ENCODE measurements around the gene ZNF407.

ZNF407 gene

DNA sequence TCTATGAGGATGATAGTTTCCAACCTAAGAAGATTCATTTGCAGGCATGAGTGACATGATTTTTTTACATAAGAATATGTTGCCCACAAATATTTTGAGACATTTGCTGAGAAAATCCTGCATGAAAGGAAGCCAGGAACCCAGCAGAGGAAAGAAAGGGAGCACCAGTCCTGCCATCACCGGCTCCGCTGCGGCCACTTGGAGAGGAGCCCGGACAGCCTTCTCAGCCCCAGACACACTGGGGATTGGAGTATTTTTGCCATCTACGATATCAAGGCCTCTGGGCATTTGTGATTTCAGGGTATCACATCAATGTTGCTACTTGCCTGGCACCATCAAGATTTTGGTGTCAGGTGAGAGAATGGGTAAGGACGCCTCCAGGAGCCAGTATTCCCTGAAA, 383.0 kb downstream of the ZNF407 start:
- DNase-seq: no peak

DNA sequence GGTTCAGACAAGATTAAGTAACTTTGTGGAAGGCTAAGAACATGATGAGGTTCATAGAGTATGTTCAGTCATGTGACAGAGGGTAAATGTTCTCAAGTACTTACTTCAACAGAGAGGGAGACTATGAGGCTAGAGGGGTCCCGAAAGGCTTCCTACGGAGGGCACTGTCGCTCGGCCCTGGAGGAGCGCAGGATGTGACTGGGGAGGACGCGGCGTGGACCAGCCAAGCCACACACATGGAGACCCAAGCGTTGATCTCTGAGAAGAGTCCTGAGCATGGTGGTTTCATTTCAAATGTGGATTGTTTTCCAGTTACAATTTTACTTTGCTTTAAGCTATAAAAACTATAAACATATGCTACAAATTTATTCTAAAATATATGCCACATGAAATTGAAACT, 383.8 kb downstream of the ZNF407 start:
- no peak for DNase-seq

DNA sequence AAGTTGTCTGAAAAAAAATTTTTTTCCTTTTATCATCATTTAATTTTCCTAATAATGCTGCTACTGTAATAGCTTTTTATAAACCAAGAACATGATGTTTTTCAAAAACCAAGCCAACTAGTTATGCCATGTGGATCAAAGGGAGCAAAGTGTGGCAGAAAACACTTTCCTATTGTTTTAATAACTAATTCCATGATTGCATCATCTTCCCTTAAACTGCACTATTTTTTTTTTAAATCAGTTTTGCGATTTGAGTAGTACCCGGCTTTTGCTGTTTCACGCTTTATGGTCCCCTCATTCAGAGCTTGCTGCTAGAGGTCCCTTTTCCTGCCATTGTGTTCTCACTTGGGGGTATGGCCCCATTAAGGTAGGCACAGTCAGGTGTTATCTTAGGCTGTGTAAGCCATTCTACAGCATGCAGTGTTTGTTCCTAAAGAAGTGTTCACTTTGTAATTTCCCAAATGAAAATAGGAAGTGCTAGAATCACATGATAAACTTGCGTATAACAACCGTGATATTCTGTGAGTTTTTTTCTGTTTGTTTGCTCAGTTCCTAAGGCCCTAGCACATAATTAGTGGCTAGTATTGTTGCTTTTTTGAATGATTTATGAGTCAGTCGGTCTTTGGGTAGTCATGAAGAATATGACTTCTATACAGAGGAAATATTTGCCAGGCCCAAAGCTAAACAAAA, 385.4 kb downstream of the ZNF407 start:
- no peak for DNase-seq

DNA sequence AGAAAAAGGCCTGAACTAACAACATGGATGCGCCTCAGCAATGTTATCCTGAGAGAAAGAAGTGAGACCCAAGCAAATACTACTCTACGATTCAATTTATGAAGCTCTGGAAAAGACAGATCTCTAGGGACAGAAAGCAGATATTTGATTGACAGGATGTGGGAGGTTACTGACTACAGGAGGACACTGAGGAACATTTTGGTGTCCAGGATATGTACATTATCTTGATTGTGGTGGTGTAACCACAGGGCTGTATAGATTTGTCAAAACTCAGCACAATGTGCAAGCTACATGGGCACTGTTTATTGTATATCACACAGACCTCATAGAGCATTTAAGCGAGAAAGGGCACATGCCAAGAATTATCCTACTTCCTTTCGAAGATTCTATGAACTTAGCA, 391.5 kb downstream of the ZNF407 start:
- peak; percentile 14 for DNase-seq

DNA sequence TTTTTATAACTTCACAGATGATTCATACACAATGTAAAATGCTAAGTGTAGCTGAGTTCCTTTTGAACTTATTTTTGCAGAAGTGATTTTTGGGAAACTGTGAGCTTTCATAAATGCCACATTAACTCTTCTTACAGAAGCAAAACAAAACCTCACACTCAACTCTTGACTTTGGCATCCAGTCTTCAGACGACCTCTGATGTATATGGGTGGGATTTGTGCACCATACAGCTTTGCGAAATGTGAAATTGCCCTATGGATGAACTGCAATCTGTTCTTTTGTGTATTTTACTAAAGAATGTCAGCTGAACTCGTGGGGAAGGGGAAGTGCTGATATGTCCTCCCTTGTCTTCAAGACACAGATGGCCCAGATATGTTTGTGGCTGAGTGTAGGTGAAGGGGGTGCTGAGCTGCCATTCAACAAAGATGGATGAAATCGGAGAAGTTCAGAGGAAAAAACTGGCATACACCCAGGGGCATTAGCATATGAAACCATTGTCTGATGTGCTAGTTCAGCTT, 393.0 kb downstream of the ZNF407 start:
- peak; percentile 73 for DNase-seq

DNA sequence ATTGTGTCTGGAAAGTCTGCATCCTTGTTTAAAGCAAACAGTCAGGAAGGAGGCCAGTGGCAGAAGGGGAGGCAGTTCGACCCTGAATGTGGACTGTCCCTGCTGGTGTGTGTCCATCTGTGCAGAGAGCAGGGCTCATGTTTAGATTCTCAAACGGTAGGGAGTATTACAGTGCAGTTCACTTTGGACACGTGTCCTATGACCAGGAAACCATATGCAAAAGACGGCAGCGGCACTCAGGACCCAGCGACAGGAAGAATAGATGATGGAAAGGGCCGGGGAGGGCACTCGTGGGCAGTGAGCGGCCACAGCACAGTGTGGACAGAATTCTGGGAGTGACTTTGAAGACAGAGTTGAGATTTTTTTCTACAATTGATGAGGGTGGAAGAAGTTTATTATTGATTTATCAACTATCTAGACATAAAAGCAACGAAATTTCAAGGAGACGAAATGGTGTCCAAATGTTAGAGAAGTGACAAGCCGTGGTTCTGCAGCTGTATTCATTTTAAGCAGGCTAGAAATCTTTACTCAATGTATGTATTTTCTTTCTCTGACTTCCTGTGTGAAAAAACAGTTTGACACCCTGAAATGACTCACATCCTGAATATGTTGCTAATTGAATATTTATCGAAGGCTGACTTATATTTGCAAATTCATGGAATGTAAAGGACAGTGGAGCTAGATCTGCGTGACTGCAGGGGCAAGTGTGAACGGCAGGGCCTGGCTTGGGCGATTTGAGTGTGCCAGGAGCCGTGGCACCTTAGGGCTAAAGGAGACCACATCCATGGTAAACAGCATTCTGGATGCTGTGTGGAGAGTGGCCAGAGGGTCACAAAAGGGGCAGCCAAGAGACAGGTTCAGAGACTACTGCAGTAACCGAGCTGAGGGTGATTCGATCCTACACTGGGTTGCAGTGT, 397.1 kb downstream of the ZNF407 start:
- DNase-seq: no peak

DNA sequence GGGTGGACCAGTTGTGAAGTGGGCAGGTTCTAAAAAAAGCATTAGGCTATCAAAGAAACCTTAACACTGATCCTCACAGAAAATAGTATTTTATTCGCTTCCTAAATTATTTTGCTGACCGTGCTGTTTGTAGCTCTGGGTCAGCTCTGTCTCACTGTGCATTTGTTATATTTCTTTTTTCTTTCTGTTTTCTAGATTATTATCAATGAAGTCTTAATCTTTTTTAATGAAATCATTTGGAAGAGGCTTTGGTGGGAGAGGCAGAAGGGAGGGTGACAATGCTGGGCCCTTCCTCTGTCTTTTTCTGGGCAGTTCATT, 397.7 kb downstream of the ZNF407 start:
- no peak for DNase-seq

DNA sequence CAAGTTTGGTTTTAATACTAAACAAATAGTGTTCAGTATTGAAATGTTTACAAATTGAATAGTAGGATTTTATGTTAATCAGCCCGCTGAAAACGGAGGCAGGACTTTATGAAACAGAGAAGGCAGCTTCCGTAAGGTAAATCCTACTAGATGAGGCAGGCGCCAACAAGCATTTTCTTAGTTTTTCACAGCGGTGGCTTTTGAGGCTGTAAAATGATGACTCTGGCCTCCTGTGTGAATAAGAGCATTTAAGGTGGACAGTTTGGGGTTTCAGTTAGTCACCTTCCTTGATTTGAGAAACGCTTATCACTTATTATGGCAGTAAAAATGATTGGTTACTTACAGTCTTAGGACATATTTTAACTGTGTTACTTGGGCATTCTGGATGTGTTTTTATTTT, 398.4 kb downstream of the ZNF407 start:
- no peak for DNase-seq

DNA sequence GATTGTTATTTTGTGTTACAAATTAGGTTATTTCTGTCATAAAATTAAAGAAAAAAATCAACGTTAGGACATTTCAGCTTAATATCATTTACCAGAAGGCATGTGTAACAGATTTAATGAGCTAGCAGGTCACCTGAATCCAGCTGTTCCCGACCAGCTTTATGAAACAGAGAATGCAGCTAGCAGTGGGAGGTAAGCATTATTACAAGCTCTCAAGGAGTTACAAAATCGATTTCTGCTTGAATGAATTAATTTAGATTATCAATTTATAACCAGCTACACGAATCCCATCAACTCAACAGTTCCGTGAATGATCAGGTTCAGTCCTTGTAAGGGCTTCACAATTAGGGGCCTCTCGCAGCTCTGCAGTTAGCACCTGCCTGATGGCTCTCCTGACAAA, 399.3 kb downstream of the ZNF407 start:
- DNase-seq: no peak

DNA sequence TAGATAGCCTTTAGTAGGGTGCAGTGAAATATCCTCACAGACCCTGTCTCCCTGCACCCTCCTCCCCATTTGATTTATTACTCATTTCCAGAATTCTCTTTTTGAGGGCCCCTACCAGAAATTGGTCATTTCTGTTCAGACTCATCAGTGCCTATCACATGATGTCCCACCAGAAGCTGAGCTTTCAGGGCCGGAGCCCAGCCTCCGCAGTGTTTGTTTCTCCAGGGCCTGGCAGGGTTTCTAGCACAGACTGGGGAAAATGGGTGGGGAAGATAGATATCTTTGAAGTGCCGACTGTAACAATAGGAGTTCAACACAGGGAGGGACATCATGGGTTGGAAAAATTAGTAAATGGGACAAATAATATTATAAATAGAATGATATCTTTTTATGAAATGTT, 403.2 kb downstream of the ZNF407 start:
- no peak for DNase-seq

DNA sequence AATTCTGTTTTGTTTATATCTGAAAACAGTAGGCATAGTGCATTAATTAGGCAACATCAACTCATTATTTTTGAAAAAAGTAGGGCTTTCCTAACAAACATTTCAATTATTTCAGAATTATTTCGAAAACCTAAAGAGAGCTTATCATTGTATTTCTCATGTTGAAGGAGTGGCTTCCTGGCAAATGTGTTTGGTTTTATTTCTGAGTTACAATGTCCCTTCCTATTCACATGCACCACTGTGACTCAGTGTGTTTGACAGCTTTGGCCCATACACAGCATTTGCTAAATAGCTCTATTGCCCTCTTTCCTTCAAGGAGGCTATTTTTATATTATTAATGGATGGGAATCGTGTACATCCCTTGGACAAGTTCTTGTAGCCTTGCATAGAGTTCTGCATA, 405.4 kb downstream of the ZNF407 start:
- no peak for DNase-seq

DNA sequence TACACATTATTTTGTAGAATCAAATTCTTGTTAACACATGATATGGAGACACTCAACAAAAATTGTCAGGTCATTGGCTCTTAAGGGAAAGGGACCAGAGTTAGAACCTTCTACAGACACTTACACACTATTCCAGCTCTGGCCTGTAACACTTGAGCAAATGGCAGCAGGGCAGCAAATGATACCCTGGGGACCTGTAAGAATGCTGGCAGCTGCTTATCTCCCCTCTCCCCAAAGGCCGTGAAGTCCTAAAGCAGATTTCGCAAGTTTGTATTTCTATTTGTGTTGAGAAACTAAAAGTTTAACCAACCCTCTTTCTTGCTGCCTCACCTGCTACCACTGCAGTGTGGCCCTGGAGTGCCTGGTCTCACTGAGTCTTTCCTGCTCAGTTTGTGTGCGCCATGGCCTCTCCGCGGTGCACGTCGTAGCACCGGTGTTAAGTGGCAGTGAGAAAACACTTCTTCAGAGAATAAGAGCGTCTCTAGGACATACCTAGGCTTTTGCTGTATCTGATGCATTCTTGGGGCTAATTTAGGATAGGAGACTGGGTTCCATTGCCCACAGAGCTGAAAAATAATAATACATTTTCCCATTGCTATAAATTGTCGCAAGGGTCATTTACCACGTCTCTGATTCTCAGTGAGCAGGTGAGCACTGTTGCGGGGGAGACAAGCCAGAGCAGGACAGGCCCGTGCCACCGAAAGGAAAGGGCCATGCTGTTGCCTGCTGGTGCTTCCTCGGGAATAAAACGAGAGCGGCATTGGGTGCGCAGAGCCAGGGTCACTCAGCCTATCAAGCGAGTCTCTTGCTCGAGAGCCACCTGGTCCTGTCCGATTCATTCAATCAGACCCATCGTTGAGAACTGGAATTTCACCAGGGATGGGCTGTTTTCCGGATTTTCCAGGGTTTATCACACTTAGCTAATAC, 406.4 kb downstream of the ZNF407 start:
- peak; percentile 3 for DNase-seq

DNA sequence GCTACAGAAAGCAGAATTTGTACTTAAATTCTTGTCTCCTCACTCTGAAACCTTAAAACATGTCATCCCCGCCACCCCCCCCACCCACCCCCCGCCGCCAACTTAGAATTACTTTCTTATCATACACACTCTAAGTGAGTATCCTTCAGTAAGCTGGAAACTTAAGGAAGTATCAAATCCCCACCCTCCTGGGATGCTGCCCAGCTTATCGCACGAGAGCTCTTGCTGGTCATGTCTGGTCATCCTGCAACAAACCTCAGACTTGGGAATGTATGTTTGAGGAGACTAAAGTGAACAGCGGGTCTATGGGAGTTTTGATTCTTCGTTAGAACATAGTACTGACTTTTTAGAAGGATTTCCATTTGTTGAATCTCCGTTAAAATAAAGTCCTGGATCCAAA, 408.0 kb downstream of the ZNF407 start:
- DNase-seq: no peak

DNA sequence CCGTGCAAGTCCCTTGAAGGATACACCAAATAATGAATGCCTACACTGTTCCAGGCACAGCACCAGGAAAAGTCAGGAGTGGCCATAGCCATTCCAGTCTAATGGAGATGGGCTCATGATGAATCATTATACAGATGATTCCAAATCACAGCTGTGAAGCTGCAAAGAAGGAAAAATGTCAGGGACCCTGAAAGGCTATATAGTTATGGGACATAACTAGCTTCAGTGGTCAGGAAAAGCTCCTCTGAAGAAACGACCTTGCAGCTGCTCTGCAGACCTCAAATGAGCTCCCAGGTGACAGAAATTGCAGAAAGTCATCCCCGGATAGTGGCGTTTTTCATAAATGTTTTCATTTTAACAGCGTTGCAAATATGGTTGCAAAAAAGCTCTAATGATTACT, 410.5 kb downstream of the ZNF407 start:
- DNase-seq: no peak

DNA sequence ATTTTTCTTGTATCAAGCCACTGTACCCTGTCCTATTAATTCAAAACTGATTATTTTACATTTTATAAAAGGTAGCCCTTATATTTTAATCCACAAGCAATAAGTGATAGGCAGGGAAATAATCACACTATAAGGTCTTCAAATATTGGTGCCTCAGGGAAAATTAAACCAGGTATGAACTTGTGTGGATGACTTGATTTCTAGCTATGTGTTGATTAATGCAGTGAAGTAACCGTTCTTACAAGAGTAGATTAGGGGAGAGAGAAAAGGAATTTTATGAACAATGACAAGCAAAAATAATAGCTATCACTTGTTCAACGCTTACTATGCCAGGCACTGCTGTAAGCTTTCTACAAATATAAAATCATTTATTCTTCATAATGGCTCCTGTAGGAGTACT, 411.6 kb downstream of the ZNF407 start:
- DNase-seq: no peak

DNA sequence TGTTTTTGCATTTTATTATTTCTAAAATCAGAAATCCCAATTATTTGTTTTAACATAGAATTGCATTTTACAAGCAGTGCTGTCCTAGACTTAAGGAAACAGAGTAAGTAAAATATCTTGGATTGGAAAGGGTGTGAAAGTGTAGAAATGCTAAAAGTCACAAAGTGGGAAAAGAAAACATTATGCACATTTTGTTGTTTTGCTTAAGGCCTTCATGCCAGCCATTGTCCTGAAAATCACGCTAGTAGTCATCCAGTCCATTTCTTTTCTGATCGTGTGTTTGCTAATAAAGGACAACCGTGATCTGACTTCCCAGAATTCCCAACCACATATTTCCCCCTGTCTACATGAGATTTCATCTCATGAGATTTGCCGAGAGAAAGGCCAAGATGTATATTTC, 412.2 kb downstream of the ZNF407 start:
- DNase-seq: no peak

DNA sequence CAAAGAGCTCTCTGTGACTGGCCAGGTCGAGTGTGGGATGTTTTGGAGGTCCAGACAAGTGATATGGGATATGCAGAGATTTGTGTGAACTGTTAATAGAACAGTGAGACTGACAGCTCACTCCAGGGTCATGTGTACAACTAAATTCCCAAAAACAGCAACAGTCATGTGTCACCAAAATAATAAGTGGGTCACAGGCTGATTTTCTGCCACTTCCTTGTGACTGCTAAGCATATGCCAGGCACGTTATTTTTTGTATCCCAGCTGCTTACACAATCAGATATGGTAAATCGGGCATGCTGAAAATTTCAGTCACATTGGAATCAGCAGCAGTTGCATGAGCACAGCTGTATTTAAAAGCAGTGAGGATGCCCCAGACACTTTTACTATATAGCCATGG, 412.6 kb downstream of the ZNF407 start:
- DNase-seq: no peak

DNA sequence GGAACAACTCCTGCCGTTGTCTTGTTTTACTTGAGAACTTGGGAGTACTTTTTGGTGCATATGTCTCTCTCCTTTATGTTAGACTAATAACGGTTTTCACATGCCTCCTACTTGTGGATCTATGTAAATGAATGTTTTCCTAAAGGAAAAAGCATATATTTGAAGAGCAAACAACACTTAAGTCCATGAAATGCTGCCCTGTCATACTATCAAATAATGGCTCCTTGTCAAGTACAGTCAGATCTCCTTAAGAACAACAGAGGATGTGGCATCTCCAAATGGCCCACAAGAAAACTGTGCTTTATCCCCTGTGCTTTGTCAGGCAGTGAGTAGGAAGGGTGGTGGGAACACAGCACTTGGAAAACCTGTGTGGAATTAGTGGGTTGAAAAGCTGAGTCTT, 413.0 kb downstream of the ZNF407 start:
- DNase-seq: no peak

DNA sequence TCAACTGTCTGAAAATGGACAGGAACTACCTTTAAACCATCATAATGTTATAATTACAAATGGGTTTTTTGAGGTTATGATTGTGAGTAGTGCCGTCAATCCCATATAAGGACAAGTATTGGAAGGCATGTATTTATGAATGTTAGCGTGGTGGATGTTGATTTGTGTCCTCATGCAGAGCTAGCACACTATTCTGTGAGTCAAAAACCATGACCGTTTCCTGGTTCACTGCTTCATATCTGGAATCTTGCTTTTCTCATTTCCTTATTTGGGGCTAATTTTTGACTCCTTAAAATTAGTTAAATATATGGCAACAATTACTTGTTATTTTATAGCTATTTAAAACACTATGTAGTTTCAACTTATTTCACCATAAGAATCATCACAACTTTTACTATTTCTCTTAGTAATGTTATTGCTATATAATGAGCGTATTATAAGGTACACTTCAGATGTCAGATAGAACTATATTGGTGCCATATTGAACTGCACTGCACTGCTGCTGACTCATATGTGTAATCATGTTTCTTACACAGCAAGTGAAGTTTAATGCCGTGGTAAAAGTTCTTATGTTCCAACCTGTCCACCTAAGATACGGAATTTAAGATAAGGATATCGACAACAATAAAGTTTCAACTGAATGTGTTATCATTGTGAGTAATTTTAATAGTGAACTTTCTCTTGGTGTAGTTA, 418.5 kb downstream of the ZNF407 start:
- no peak for DNase-seq

DNA sequence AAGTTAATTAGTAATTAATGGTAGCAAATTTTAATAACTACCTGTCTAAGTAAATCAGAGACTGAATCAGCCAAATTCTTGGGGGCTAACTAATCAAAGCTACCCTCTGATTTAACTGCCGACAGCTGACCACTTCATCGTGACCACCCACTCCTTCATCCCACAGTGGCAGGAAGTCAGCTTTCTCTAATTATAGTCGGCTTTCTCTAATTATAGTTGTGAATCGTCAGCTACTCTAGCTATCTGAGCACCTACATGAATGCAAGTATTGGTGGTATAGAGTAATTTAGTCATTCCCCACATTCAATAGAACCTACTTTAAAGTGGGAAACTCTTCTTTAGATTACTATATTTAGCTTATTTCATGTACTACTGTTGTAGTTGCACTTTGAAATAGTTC, 425.8 kb downstream of the ZNF407 start:
- no peak for DNase-seq

DNA sequence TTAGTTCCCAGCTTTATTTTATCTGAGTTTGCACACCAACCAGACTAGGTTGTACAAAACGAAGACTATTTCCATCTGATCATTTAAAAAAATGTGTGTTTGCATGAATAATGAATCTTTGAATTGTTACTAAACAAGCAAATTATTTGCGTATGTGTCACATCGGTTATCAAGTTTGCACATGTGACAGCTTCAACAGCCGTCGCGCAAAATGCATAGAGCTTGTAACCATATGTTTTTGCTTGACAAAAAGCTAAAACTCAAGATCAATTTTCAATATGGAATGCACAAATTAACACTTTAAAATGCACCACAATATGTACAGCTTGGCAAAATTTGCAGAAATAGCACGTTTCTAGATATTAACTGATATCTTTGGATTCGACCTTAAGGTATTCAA, 427.2 kb downstream of the ZNF407 start:
- DNase-seq: no peak

DNA sequence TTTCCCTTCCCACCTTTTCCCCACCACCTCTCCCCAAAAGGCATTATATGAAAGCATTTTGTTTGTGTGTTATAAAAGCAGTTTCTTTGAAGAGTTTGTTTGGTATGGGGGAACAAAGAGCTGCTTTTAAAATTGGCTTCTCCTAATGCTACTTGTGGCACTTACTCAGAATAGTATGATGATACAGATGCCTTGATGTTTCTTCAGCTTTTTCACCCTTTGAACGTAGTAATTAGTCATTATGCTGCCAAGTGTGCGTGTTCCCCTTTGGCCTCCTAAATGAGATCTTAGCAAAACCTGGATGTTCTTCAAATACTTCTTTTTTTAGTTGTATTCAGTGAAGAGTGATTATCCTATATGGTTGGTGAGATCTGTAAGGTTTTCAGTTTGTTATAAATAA, 427.9 kb downstream of the ZNF407 start:
- no peak for DNase-seq

DNA sequence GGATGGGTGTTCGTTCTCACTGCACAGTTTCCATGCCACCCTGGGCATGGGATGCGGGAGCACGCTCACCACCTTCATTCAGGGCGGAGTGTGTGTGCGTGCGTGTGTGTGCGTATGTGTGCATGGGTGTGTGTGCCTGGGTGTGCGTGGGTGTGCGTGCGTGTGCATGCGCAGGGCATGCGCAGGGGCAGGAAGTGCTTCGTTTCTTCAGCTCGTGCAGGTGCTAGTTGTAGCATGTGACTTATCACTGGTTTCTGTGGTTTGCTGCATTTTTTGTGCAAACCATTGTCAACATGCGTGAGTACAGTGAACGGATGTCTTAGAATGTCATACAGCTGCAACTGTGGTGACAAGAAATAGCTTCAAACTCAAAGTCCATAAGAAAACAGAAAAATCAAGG, 431.8 kb downstream of the ZNF407 start:
- DNase-seq: no peak
